NCI-H345 treated with DMSO at 0.1 percent for 48 hours (cell line): ENCODE measurements around the gene UBE2V1.

Experiments
- DNase-seq: peaks from one replicate; lab custom pipeline; 2025; ENCODE audit not compliant: unreplicated experiment; lab: John Stamatoyannopoulos, UW

UBE2V1 gene

GRCh38 chr20:50049442-50050026 lies 63.4 kb downstream of the UBE2V1 start:
- no peak for DNase-seq

- DNase-seq: no peak
These were observed 64.4 kb downstream of the UBE2V1 start for GRCh38 chr20:50048420-50049166.

GRCh38 chr20:50044353-50044960 lies 68.5 kb downstream of the UBE2V1 start:
- no peak for DNase-seq

GRCh38 chr20:50043573-50044352 lies 69.2 kb downstream of the UBE2V1 start:
- DNase-seq: no peak

GRCh38 chr20:50042370-50043313 lies 70.3 kb downstream of the UBE2V1 start:
- no peak for DNase-seq

- DNase-seq: no peak
These were observed 71.6 kb downstream of the UBE2V1 start for GRCh38 chr20:50041246-50041873.

- DNase-seq: no peak
These were observed 72.3 kb downstream of the UBE2V1 start for GRCh38 chr20:50040432-50041245.

GRCh38 chr20:50039706-50040431 lies 73.1 kb downstream of the UBE2V1 start:
- DNase-seq: no peak

GRCh38 chr20:50038574-50038991 lies 74.4 kb downstream of the UBE2V1 start:
- peak; percentile 67 for DNase-seq

- DNase-seq: no peak
These were observed 74.8 kb downstream of the UBE2V1 start for GRCh38 chr20:50038169-50038568.

- no peak for DNase-seq
These were observed 75.4 kb downstream of the UBE2V1 start for GRCh38 chr20:50037575-50037974.

GRCh38 chr20:50037123-50037522 lies 75.8 kb downstream of the UBE2V1 start:
- no peak for DNase-seq

- DNase-seq: no peak
These were observed 76.2 kb downstream of the UBE2V1 start for GRCh38 chr20:50036703-50037102.

- DNase-seq: no peak
These were observed 78.3 kb downstream of the UBE2V1 start for GRCh38 chr20:50034567-50035180.

GRCh38 chr20:50032955-50033666 lies 79.8 kb downstream of the UBE2V1 start:
- DNase-seq: no peak
